Endodermal cell (in vitro differentiated cells): Measurements from ENCODE around the gene BOK. TPM values are rescaled to one million over a fixed set of nuclear protein-coding genes. Genes with fewer than 3 reads are reported as not detected.

Source experiments
- DNase-seq: peaks from one replicate; pipeline ENCODE4 v3.0.0-alpha.2; 2017
- H3K27ac ChIP-seq: 2 replicates; pipeline ENCODE4 v1.5.1; 2013; ENCODE audit warnings: mild to moderate bottlenecking, low read depth, low read length, moderate library complexity
- H3K27me3 ChIP-seq: 2 replicates; pipeline ENCODE4 v1.6.1; 2013; ENCODE audit warnings: mild to moderate bottlenecking, low read length, moderate library complexity; ENCODE audit not compliant: insufficient read depth, control insufficient read depth, poor library complexity, severe bottlenecking
- H3K36me3 ChIP-seq: 2 replicates; pipeline ENCODE4 v1.7.0; 2013; ENCODE audit warnings: mild to moderate bottlenecking, low read length, moderate library complexity; ENCODE audit not compliant: control insufficient read depth, insufficient read depth
- H3K4me1 ChIP-seq: one replicate; pipeline ENCODE4 v1.7.0; 2013; ENCODE audit warnings: low read length; ENCODE audit not compliant: control insufficient read depth, insufficient read depth
- H3K4me3 ChIP-seq: 2 replicates; pipeline ENCODE4 v1.5.1; 2013; ENCODE audit warnings: mild to moderate bottlenecking, low read length, moderate library complexity
- H3K9ac ChIP-seq: 2 replicates; pipeline ENCODE4 v1.6.1; 2013; ENCODE audit warnings: mild to moderate bottlenecking, low read length, moderate library complexity; ENCODE audit not compliant: poor library complexity, severe bottlenecking; ENCODE audit errors: extremely low read depth
- H3K9me3 ChIP-seq: 2 replicates; pipeline ENCODE4 v1.6.1; 2013; ENCODE audit warnings: mild to moderate bottlenecking, low read length, moderate library complexity; ENCODE audit not compliant: control insufficient read depth
- H3K27ac Mint-ChIP-seq: 2 replicates; pipeline ENCODE4 v1.8.0; 2020; ENCODE audit warnings: mixed read lengths
- H3K27me3 Mint-ChIP-seq: 2 replicates; pipeline ENCODE4 v1.8.0; 2021; ENCODE audit warnings: mild to moderate bottlenecking, mixed read lengths; ENCODE audit not compliant: insufficient read depth
- H3K36me3 Mint-ChIP-seq: 2 replicates; pipeline ENCODE4 v1.8.0; 2020; ENCODE audit warnings: low read depth, mixed read lengths
- H3K4me1 Mint-ChIP-seq: 2 replicates; pipeline ENCODE4 v1.8.0; 2020; ENCODE audit warnings: mixed read lengths
- H3K4me3 Mint-ChIP-seq: 2 replicates; pipeline ENCODE4 v1.8.0; 2020; ENCODE audit warnings: mild to moderate bottlenecking, moderate library complexity, mixed read lengths
- H3K9me3 Mint-ChIP-seq: 2 replicates; pipeline ENCODE4 v1.8.0; 2020; ENCODE audit warnings: mild to moderate bottlenecking, mixed read lengths
- WGBS, 2 experiments: methylation state at CpG; one replicate each; pipeline versions ENCODE4 v1.1.5 to v1.1.7; 2013; ENCODE audit warnings: missing lambda C conversion rate in 2 of 2, mixed read lengths in 1 of 2; ENCODE audit not compliant: insufficient coverage in 1 of 2, insufficient read length in 1 of 2; 5-methylcytosine and 5-hydroxymethylcytosine counted together
- total RNA-seq, 2 donors: library from RNA; stranded (reverse); fragmentation: NEBNext Ultra II Directional in 1 of 2; extraction: Animal tissue kit (Norgen Biotek cat#: 25700) in 1 of 2; gene quantifications; 2 replicates in 1 of 2; 3 replicates in 1 of 2; pipeline ENCODE4 v1.2.1, GENCODE V29; 2021
- TF ChIP-seq, protein P1 (sequence below): fragments of 200-600 bp; sonication (generic); conservative IDR thresholded peaks from 2 replicates; pipeline ENCODE4 v1.5.0; 2021; ENCODE audit warnings: antibody characterized with exemption, mild to moderate bottlenecking

The BOK gene
- total RNA-seq, 2 donors from 2014 or later = 23.4 to 24.5 TPM

DNA sequence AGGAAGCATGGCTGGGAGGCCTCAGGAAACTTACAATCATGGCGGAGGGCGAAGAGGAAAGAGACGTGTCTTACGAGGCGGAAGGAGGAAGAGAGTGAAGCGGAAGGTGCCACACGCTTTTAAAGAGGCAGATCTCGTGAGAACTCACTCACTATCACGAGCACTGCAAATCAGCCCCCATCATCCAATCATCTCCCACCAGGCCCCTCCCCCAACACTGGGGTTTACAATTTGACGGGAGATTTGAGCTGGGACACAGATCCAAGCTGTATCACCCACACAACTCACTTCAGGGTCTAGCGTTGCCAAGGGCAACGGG is 5.1 kb upstream of the BOK start:
- WGBS, 2 experiments = 88 to 96% methylated on average over 3 to 12 of the region's 12 CpGs
- no peak overlapping the region for H3K27ac Mint-ChIP-seq
- DNase-seq = no peak
- H3K4me1 ChIP-seq = no peaks in the 10 kb centered on the region
- H3K36me3 Mint-ChIP-seq = no peaks in the 10 kb centered on the region
- no peaks in the 10 kb centered on the region for H3K27me3 ChIP-seq
- peaks cover 14% of the 10 kb centered on the region for H3K9me3 ChIP-seq
- no peak overlapping the region for H3K9ac ChIP-seq
- H3K4me3 Mint-ChIP-seq = no peak overlapping the region
- no peaks in the 10 kb centered on the region for H3K4me1 Mint-ChIP-seq
- peaks cover 10% of the 10 kb centered on the region for H3K27me3 Mint-ChIP-seq
- H3K27ac ChIP-seq = no peak overlapping the region
- TF ChIP-seq, protein P1, sequence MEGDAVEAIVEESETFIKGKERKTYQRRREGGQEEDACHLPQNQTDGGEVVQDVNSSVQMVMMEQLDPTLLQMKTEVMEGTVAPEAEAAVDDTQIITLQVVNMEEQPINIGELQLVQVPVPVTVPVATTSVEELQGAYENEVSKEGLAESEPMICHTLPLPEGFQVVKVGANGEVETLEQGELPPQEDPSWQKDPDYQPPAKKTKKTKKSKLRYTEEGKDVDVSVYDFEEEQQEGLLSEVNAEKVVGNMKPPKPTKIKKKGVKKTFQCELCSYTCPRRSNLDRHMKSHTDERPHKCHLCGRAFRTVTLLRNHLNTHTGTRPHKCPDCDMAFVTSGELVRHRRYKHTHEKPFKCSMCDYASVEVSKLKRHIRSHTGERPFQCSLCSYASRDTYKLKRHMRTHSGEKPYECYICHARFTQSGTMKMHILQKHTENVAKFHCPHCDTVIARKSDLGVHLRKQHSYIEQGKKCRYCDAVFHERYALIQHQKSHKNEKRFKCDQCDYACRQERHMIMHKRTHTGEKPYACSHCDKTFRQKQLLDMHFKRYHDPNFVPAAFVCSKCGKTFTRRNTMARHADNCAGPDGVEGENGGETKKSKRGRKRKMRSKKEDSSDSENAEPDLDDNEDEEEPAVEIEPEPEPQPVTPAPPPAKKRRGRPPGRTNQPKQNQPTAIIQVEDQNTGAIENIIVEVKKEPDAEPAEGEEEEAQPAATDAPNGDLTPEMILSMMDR = no peak
- peaks cover 20% of the 10 kb centered on the region for H3K9me3 Mint-ChIP-seq
- H3K4me3 ChIP-seq = no peak overlapping the region
- no peaks in the 10 kb centered on the region for H3K36me3 ChIP-seq

DNA sequence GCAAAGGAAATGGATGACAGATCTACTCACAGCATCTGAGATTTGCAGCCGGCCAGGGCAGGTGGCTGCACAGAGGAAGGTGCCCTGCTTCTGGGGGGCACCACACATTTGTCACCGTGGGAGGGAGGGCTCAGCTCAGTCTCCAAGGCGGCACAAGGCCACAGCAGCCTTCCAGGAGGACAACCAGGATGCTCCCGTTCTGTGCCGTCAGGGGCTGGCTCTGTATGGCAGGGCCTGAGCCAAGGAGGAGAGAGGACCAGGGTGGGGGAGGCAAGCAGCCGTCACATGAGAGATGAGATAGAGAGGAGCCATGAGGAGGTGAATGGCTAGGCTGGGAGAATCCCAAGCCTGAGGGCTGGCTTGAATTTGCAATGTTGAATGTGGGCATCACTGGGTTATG is 4.6 kb upstream of the BOK start:
- TF ChIP-seq, protein P1 = no peak
- no peak overlapping the region for H3K4me3 ChIP-seq
- H3K27me3 Mint-ChIP-seq = peaks cover 10% of the 10 kb centered on the region
- no peaks in the 10 kb centered on the region for H3K27me3 ChIP-seq
- H3K9ac ChIP-seq = no peak overlapping the region
- no peak overlapping the region for H3K27ac ChIP-seq
- no peaks in the 10 kb centered on the region for H3K36me3 Mint-ChIP-seq
- H3K9me3 ChIP-seq = peaks cover 14% of the 10 kb centered on the region
- peaks cover 20% of the 10 kb centered on the region for H3K9me3 Mint-ChIP-seq
- H3K36me3 ChIP-seq = no peaks in the 10 kb centered on the region
- WGBS, 2 experiments = 87 to 88% methylated on average over 5 to 6 of the region's 6 CpGs
- no peaks in the 10 kb centered on the region for H3K4me1 Mint-ChIP-seq
- DNase-seq = no peak
- H3K4me1 ChIP-seq = no peaks in the 10 kb centered on the region
- no peak overlapping the region for H3K27ac Mint-ChIP-seq
- H3K4me3 Mint-ChIP-seq = no peak overlapping the region

DNA sequence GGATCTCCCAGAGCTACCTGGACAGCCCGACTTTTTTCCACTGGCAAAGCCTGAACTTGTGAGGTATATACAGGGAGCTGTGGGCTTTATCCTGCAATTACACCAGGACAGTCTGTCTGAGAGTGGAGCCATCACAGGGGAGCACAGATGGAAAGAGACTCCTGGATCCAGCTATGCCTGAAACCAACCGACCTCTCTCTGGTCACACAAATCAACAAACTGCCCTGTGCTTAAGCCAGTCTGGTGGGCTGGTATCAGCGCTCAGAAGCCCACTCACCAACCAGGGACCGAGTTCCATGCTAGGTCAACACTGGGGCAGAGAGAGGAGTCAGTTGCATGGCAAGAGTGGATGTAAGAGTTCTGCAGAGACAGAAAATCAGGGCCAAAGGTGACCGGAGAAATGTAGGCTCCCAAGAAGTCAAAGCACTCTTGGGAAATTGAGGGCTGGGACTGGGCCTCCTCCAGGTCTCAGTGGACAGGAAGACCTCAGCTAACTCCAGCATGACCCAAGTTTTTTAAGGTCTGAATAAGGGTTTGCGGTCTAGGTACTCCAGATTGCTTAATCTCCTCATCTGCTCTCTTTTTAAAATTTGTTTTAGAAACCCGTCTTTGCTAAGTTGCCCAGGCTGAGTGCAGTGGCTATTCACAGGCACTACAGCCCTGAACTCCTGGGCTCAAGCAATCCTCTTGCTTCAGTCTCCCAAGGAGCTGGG is 3.8 kb upstream of the BOK start:
- H3K4me3 Mint-ChIP-seq = no peak overlapping the region
- TF ChIP-seq, protein P1 = no peak
- H3K27ac Mint-ChIP-seq = no peak overlapping the region
- WGBS, 2 experiments = 86 to 90% methylated on average over 6 to 7 of the region's 7 CpGs
- no peaks in the 10 kb centered on the region for H3K36me3 Mint-ChIP-seq
- H3K4me3 ChIP-seq = no peak overlapping the region
- no peak for DNase-seq
- H3K27me3 ChIP-seq = no peaks in the 10 kb centered on the region
- H3K9me3 ChIP-seq = peaks cover 14% of the 10 kb centered on the region
- H3K4me1 Mint-ChIP-seq = peaks cover under 1% of the 10 kb centered on the region
- H3K27me3 Mint-ChIP-seq = peaks cover 10% of the 10 kb centered on the region
- no peak overlapping the region for H3K27ac ChIP-seq
- H3K9ac ChIP-seq = no peak overlapping the region
- H3K9me3 Mint-ChIP-seq = peaks cover 20% of the 10 kb centered on the region
- no peaks in the 10 kb centered on the region for H3K4me1 ChIP-seq
- H3K36me3 ChIP-seq = no peaks in the 10 kb centered on the region
